ENCODE results near the gene SLC37A4.
"Not testable (repeated sequence)": the region's sequence is repeated elsewhere in the genome, so short reads cannot be mapped to it uniquely, and the experiment has no call there.

Gene SLC37A4

DNA sequence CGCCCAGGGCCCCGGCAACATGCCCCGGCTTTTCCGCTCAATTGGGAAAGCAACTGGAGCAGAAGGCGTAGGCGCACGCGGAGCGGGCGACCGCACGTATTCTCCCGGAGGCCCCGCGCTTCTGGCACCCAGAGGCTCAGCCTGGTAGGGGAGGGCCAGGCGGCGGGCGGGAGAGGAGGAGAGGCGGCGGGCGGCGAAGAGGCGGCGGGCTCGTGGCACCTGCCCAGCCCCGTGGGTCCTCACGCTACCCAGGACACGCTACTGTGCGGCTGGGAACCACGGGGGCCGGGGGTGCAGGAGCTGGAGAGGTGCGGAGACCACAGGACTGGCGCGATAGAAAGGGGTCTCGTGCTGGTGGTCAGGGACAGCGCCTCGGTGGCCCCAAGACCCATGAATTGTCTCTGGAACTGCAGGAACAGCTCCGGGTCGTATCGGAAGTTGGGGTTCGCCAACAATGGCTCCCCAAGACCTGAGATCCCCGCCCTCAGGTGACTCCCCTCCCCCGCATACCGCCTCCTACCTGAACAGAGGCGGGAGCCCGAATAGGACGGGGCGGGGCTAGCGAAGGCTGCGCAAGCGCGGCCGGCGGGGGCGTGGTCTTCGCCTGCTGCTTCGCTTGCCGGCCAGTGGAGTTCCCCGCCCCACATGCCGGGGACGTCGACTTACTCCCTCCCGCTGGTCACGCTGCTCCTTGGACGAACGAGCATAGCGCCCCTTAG is at the start of gene SLC37A4:
Gene SLC37A4, minus strand, starts transcription at position 549 of the 719 bp plus-strand sequence.
- peak; percentile 97 for DNase-seq (ENCODE audit: low read depth)

DNA sequence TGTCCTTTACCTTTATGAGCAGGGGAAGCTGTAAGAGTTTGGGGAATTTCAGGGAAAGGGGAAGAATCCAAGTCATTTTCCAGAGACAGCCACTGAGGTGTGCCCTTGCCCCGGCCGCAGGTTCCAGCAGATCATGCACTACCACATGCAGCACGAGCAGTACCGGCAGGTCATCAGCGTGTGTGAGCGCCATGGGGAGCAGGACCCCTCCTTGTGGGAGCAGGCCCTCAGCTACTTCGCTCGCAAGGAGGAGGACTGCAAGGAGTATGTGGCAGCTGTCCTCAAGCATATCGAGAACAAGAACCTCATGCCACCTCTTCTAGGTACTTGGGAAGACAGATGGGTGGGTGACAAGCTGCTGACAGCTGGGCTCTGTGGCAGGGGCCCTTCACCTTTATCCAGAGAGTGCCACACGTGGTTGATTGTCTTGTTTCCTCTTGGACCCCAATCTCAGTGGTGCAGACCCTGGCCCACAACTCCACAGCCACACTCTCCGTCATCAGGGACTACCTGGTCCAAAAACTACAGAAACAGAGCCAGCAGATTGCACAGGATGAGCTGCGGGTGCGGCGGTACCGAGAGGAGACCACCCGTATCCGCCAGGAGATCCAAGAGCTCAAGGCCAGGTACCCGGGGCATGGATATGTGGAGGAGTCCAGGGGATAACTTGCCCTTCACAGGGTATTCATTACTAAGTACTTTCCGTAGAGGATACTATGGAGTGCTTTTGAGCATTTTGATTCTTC is 48.2 kb upstream of the SLC37A4 start:
- DNase-seq (ENCODE audit: low read depth) = no peak

DNA sequence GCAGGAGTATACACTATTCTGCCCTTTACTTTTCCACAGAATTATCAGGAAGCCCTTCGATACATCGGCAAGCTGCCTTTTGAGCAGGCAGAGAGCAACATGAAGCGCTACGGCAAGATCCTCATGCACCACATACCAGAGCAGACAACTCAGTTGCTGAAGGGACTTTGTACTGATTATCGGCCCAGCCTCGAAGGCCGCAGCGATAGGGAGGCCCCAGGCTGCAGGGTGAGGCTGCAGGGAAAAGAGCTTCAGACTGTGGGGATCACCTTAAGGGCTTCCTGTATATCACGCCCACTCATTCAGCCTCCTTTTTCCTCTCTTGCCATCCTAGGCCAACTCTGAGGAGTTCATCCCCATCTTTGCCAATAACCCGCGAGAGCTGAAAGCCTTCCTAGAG is 47.2 kb upstream of the SLC37A4 start:
- no peak for DNase-seq (ENCODE audit: low read depth)

DNA sequence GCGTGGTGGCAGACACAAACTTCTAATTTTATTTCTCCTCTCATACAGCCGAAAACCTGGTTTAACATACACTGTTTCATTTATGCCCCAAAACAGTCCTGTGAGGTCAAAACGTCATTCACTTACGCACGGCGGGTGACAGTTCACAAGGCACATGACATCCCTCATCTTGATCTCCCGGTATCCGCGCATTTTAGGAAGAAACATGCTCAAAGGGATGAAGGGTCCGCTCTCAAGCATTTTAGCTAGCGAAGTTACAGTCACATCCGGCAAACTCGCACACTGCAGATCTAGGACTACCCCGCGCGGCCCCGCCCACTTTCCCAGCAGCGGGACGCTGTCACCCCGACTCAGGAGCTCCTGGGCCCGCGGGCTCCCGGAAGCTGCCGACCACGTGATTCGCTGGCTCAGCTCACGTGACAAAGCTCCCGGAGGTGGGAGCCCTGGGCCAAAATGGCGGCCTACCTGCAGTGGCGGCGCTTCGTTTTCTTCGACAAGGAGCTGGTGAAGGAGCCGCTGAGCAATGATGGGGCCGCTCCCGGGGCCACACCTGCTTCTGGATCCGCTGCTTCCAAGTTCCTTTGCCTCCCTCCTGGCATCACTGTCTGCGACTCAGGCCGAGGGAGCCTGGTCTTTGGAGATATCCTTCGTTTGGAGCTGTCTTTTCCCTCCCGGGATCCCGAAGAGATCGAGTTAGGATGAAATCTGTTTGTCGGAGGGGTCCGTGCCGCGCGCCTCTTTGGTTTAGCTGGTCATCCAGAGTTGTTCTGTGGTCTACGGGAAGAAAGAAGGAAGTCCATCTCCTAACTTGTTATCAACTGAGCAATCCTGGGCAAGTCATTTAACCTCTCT is 36.9 kb upstream of the SLC37A4 start, which contains the start of gene VPS11:
Gene VPS11, plus strand, starts transcription at position 448 of the 852 bp plus-strand sequence. Its CDS starts 6 bp downstream, at position 454.
- DNase-seq (ENCODE audit: low read depth) = peak; percentile 95

DNA sequence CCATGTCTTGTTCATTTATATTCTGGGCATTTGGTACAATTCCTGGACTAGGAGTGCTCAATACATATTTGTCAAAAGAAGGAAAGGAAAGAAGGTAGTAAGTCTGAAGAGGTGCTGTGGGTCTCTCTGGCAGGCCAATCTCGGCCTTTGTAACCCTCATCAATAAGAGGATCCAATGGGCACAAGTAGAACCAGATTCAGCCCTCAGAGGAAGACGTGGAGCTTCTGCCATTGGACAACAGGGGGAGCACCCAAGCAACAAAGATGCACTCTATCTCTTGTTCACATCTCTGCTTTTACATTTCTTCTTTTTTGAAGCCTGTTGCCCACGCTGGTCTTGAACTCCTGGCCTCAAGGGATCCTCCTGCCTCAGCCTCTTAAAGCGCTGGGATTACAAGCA is 34.7 kb upstream of the SLC37A4 start:
- DNase-seq (ENCODE audit: low read depth) = peak; percentile 22

DNA sequence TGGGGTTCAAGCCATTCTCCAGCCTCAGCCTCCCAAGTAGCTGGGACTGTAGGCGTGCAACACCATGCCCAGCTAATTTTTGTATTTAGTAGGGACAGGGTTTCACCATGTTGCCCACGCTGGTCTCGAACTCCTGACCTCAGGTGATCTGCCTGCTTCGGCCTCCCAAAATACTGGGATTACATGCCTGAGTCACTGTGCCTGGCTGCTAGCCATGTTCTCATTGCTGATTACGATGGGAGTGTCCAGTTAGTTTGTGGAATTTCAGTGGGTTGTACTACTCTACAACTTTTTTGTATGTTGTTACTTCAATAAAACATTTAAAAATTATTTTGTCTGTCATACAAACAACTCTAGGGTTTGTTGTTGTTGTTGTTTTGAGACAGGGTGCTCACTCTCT is 32.1 kb upstream of the SLC37A4 start:
- DNase-seq (ENCODE audit: low read depth) = peak; percentile 64

DNA sequence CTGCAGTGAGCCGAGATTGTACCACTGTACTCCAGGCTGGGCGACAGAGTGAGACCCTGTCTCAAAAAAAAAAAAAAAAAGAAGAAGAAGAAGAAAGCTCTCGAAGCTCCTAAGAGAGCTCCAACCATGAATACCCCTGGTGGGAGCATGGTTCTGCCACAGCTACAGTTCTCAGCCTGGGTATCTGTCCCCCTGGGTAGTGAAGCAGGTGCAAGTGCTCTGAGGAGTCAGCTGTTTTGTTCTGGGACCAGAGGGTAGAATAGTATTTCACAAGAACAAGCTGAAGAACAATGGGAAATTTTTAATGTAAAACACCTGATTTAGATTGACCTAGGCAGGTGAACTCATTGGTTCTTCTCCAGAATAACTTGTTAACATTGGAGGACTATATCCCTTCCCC is 30.6 kb upstream of the SLC37A4 start:
- no peak for DNase-seq (ENCODE audit: low read depth)

DNA sequence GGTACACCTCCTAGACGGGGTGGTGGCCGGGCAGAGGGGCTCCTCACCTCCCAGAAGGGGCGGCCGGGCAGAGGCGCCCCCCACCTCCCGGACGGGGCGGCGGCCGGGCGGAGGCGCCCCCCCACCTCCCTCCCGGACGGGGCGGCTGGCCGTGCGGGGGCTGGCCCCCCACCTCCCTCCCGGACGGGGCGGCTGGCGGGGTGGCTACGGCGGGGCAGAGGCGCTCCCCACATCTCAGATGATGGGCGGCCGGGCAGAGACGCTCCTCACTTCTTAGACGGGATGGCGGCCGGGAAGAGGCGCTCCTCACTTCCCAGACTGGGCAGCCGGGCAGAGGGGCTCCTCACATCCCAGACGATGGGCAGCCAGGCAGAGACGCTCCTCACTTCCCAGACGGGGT is 28.5 kb upstream of the SLC37A4 start:
- DNase-seq (ENCODE audit: low read depth) = not testable (repeated sequence)

DNA sequence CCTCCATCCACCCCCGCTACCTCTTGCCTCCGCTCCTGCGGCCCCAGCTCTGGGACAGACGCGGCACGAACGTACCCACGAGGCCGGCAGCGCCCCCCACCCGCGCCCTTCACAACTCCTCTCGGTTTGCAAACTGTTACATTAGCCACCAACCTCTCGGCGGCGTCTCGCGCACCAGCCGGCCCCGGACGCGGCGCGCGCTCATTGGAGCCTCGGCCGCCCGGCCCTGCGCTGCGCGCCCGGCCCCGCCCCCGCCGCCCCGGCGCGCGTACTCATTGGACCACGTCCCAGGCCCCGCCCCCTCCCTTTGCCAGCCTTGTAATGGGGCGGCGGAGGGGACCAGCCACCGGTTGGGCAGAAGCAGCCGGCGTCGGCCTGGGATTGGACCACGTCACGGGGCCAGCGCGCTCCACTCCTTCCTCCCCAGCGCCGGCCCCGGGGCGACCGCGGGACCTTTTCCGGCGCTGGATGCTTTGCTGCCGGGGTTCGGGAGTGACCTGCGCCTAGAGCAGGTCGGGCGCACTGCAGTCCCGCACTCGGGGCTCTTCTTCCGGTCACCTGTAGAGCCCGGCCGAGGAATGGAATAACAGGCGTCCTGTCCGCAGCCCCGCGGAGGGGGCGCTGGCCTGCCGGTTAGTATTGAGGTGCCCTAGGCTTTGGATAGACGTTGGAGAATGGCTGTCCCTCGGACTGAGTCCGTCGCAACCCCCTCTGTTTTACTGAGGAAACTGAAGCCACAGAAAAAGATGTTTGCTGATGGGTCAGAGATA is 26.5 kb upstream of the SLC37A4 start, which contains the start of gene HYOU1:
Gene HYOU1, minus strand, starts transcription at position 206 of the 770 bp plus-strand sequence. CDS start 1,045 bp downstream, outside the sequence.
- DNase-seq (ENCODE audit: low read depth) = peak; percentile 95

DNA sequence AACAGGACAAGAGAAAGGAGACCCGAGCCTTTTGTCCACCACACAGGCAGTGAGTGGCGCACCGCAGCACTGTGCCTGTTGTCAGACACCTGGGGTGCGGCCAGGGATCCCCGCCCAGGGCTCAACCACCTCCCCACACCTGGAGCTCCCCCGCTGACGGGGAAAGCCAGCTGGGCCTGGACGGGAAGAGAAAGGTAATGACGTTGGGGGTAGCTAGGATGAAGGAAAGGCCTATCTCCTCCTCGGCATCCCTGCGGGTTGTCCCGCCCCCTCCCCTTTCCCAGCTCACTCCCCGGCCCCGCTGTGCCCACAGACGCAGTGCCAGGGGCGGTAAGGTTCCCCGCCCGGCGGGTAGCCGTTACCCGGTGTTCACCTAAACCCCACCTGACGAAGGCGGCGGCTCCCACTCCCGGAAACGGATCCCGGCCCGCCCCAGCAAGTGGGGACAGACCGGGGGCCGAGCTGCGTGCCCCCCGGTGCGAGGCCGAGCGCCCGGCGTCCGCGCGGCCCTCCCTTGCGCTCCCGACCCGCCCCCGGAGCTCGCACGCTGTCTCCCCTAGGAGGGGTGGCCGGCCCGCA is 25.8 kb upstream of the SLC37A4 start:
- no peak for DNase-seq (ENCODE audit: low read depth)

DNA sequence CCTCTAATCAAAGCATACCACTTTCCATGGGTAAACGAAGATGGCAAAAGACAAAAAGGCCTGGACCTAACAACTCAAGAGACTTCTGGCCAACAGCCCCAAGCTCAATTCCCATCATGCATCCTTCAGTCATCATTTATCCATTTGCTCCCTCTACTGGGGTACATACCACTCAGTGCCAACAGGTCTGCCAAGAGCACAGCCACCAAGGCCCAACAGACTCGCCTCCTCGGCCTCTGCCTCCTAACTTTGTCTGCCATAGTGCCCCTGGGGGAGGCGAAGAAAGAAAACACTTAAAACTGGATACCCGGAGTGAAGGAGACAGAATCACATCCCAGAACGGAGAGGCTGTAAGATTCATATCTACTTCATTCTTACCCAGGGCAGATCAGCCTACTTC is 25.2 kb upstream of the SLC37A4 start:
- peak; percentile 32 for DNase-seq (ENCODE audit: low read depth)

DNA sequence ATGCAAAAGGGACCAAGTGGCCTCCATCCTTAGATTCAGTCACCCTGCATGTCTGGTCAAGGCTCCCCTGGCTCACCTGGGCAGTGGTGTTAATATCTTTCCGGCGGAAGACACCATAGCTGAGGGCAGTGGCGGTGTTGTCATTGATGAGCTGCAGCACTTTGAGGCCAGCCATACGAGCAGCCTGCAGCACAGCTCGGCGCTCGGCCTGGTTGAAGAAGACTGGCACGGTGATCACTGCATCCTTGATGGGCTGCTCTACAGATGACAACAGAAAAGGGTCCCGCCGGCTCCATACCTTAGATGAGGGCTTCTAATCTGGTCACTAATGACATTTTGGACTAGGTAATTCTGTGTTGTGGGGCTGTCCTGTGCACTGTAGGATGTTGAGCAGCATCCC is 23.7 kb upstream of the SLC37A4 start:
- no peak for DNase-seq (ENCODE audit: low read depth)

DNA sequence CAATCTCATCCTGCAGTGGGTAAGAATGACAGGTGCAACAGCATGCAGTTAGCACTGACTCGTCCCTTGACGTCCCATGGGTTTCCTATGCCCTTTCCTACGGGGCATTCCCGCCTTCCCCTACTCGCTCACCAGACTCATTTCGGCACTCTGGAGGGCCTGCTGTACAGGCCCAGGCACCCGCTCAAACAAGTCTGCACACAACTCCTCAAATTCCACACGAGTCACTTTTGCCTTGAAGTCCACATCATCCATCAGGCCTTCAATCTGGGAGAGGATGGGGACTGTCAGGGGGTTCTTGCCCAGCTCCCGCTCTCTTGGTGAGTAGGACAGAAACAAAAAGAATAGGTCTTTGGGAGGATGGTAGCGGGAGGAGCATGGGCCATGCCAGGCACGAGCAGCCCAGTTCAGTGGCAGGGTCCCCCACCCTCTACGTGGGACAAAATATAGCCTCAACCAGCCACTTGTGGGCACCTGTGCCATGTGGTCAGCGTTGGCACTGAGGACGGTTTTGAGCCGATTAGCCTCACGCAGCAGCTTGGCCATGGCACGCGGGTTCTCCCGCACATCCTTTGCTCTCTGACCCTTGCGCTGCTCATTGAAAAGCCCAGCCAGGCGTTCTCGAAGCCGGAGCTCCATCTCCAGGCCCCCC is 21.6 kb upstream of the SLC37A4 start:
- DNase-seq (ENCODE audit: low read depth) = no peak

DNA sequence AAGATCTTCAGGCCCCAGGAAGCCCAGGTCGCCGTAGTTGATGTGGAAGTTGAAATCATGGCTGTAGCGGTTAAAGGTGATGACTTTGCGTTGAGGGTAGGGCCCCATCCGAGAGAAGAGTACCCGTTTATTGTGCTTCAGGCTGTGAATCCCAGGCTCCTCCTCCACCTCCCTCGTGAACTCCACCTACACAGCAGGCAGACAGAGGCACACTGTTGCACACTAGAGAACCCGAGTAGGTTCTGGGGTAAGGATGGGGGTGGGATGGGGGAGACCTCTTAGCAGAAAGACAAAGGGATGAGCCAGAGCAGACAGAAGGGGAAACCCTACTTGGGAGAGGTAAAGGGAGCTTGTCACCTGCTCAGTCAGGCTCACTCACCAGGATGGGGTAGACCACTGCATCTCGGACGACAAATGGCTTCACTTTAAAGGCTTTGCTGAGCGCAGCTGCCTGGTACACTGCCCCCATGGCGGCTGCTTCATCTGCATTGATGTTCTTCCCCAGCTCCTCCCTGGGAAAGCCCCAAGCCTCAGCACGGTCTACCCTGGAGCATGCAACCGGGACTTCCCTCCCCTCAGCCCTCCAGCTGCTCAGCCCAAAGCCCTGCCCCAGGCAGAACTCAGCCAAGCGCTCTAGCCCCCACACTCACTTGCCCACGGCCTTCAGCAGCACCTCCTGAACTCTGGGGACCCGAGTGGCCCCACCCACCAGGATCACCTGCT is 20.9 kb upstream of the SLC37A4 start:
- DNase-seq (ENCODE audit: low read depth) = no peak

DNA sequence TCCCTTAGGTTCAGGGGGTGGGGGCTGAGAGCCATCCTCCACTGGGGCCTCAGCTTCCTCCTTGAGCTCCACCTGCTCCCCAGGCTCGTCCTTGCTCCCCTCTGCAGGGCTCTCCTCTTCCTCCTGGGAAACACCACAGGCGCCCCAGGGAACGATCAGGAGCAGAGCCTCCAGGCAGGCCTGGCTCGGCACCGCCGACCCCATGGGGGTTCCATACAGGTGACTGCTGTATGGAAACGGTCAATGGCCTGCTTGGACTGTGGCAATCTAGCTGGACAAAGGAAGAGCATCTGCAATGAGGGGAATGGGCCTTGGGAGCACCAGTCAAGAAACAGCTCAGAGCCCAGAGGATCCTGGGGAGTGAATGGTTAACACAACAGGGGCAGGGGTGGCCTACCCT is 18.4 kb upstream of the SLC37A4 start:
- DNase-seq (ENCODE audit: low read depth) = no peak

DNA sequence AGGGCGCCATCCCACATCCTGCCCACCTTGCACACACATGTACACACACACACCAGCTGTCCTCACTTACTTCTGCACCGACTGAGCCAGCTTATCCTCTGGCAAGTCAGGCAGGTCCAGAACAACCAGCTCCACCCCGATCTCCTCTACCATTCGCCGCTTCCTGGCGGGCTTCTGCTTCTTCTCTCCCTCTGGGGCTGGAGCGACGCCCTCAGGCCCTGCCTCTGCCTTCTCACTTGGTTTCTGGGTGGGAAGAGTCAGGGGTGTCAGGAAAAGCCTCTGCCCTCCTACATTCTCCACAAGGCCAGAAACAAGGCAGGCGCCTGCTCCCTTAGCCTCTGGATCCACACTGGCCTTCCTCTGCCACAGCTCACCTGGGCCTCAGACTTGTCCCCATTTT is 18.0 kb upstream of the SLC37A4 start:
- DNase-seq (ENCODE audit: low read depth) = no peak

DNA sequence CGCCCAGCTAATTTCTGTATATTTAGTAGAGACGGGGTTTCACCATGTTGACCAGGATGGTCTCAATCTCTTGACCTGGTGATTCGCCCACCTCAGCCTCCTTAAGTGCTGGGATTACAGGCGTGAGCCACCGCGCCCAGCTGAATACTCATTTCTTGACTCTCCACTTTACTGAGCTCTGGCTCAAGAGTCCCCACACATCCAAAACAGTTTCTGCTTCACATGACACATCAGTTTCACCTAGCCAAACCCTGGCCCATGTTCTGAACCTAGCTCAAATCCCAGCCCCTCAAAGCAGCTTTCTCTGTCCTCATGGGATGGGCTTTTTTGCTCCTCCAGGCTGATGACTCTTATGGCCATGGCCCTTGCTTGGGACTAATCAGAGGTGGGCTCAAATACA is 16.5 kb upstream of the SLC37A4 start:
- no peak for DNase-seq (ENCODE audit: low read depth)

DNA sequence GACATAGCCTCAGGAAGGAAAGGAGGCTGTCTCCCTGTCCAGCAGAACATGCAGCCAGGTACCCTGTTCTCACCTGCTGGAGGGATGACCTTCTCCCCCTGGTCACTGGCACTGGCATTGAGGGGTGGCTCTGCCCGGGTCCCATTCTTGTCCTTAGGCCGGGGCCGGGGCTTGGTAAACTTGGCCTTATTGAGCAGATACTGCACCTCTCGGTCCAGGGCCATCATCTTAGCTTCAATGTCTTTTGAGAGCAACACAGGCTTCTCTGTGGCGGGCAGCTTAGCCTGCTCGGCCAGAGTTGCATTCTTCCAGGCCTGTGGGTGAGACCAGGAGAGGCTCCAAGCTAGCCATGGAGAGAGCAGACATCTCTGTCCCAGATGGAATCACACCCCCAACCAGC is 15.8 kb upstream of the SLC37A4 start:
- DNase-seq (ENCODE audit: low read depth) = no peak

DNA sequence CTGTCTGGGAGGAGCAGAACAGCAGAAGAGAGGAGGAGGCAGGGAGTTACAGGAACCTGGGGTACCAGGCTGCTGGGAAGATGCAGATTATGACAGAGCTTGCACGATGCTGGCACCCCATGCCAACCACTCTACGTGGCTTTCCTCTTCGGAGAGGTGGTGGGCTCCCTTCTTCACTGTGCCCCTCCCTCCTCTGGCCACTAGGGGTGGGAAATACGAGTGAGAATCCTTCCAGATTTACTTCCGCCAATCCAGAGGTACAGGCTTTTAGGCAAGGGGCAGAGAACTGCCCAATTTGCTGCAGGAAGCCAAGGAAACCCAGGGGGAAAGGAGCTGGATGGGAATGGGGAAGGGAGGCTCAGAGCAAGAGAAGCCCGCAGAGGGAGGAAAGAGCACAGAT is 14.0 kb upstream of the SLC37A4 start:
- DNase-seq (ENCODE audit: low read depth) = no peak

DNA sequence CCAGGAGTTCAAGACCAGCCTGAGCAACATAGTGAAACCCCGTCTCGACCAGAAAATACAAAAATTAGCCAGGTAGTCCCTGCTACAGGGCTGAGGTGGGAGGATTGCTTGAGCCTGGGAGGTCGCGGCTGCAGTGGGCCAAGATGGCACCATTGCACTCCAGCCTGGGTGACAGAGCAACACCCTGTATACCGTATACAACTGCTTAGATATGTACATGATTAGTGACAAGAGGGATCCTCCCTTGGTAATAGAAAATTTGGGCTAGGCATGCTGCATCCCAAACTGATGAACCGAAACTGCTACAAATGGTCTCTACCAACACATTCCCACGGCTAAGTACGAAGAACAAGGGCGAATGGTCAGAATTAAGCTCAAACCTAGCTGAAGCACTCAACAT is 12.2 kb upstream of the SLC37A4 start:
- DNase-seq (ENCODE audit: low read depth) = no peak

All from fibroblast of gingiva (primary cell).